ENCODE data around the gene PCBP3. TPM values are rescaled to one million over a fixed set of nuclear protein-coding genes. Genes with fewer than 3 reads are reported as not detected.

PCBP3 gene
- total and polyA plus RNA-seq, 10 of the 15 experiments (the other 5 are each of a cell fraction or from before 2014, with no cell fraction given): 0.09 to 1.3 (median 0.46) TPM; not detected in 3

- ChIA-PET SMC1A (ENCODE audit: uncharacterized antibody, unreplicated experiment) (no interaction called here), POLR2A (no interaction called here)
- 44% methylated on average over 18 of the region's 21 CpGs for WGBS (ENCODE audit: insufficient coverage, insufficient replicate concordance, low lambda C conversion rate, missing lambda C conversion rate)
Observed at GRCh38 chr21:45835301-45836267, 192.1 kb downstream of the PCBP3 start.

More at GRCh38 chr21:45835301-45836267, 192.1 kb downstream of the PCBP3 start:
- in situ Hi-C loops (cut with MboI): no loop called here
- no peak for ATAC-seq
- no peak for DNase-seq (ENCODE audit: low read depth, low spot score)
- intact Hi-C loops (cut with micrococcal nuclease; ENCODE audit: unreplicated experiment): no loop called here
- no peaks in the 10 kb centered on the region for H3K27me3 ChIP-seq (replicated peaks in 1 of 2; ENCODE audit: control insufficient read depth in 2 of 2, insufficient read depth in 2 of 2, low read length in 1 of 2)
- no peaks in the 10 kb centered on the region for H3K36me3 ChIP-seq (ENCODE audit: control insufficient read depth in 2 of 2, insufficient read depth in 2 of 2, low read length in 1 of 2)
- BruUV-seq (replicated peaks): no TSS peak
- H2AFZ ChIP-seq (ENCODE audit: control insufficient read depth, low read depth, low read length): no peak overlapping the region
- no peak overlapping the region for H3K27ac ChIP-seq (ENCODE audit: control insufficient read depth, insufficient read depth)
- no peak overlapping the region for H3K4me3 ChIP-seq
- ChIA-PET RAD21 (ENCODE audit: unreplicated experiment) (no interaction called here), CTCF (interaction anchor here (1.0 kb wide), 1 partner anchor 45 kb away, joined by 3 read pairs; no protein-coding TSS in a partner anchor)
- H3K4me2 ChIP-seq (ENCODE audit: control insufficient read depth, insufficient read depth): no peak overlapping the region
- no peaks in the 10 kb centered on the region for H4K20me1 ChIP-seq (ENCODE audit: control insufficient read depth, insufficient read depth)
- peaks cover 2% of the 10 kb centered on the region; the same call in 1 of the 3 replicates for H3K9me3 ChIP-seq (replicated peaks; ENCODE audit: control insufficient read depth, insufficient read depth, low read length)
- no peak for FAIRE-seq
- H3K4me1 ChIP-seq (ENCODE audit: control insufficient read depth, insufficient read depth, low read length): no peaks in the 10 kb centered on the region; the same call in 1 of the 2 replicates
- H3K9ac ChIP-seq (ENCODE audit: control insufficient read depth, insufficient read depth, low read length): no peak overlapping the region
- H3K79me2 ChIP-seq (ENCODE audit: control insufficient read depth, insufficient read depth, low read length): no peaks in the 10 kb centered on the region
- no peak for TF ChIP-seq BRCA1 (IDR thresholded peaks at IDR 0.05; ENCODE audit: low read depth, low read length)
- TF ChIP-seq ETV6 (conservative IDR thresholded peaks at IDR 0.05 in 1 of 2, IDR thresholded peaks at IDR 0.05 in 1 of 2; ENCODE audit: borderline replicate concordance in 1 of 2, low read depth in 1 of 2): no peak
- no peak for TF ChIP-seq SIN3A (IDR thresholded peaks at IDR 0.05; ENCODE audit: low read depth, low read length)
- TF ChIP-seq ELK1 (IDR thresholded peaks at IDR 0.05; ENCODE audit: low read depth, low read length): no peak
- TF ChIP-seq YBX1 (IDR thresholded peaks at IDR 0.05): no peak
- no peak for TF ChIP-seq NFIC (IDR thresholded peaks at IDR 0.05; ENCODE audit: low read depth, low read length)
- no peak for TF ChIP-seq MXI1 (IDR thresholded peaks at IDR 0.05; ENCODE audit: low read depth, low read length)
- no peak for TF ChIP-seq GABPA (IDR thresholded peaks at IDR 0.05; ENCODE audit: low read depth)
- no peak for TF ChIP-seq POLR2AphosphoS2 (IDR thresholded peaks at IDR 0.05; ENCODE audit: low read depth, low read length)

Measured in GM12878 (cell line).